Measurements from ENCODE around the gene OR8B8.
"Not testable (repeated sequence)": the region's sequence is repeated elsewhere in the genome, so short reads cannot be mapped to it uniquely, and the experiment has no call there.

DNA sequence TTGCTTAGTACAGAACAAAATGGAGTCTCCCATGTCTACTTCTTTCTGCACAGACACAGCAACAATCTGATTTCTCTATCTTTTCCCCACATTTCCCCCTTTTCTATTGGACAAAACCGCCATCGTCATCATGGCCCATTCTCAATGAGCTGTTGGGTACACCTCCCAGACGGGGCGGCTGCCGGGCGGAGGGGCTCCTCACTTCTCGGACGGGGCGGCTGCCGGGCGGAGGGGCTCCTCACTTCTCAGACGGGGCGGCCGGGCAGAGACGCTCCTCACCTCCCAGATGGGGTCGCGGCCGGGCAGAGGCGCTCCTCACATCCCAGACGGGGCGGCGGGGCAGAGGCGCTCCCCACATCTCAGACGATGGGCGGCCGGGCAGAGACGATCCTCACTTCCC lies 42.3 kb downstream of the OR8B8 start:
- TF ChIP-seq CTCF, POLR2A, POLR2AphosphoS5 (IDR thresholded peaks at IDR 0.05): not testable (repeated sequence)
